Colonic mucosa (tissue), 4 donors: ENCODE data around the gene ASH1L. TPM values are rescaled to one million over a fixed set of nuclear protein-coding genes. Genes with fewer than 3 reads are reported as not detected.
"Not testable (repeated sequence)": the region's sequence is repeated elsewhere in the genome, so short reads cannot be mapped to it uniquely, and the experiment has no call there.

Experiments
- DNase-seq: peaks from one replicate; pipeline ENCODE4 v3.0.0-alpha.2; 2020
- H3K27ac ChIP-seq: fragments of 200-600 bp; one replicate; pipeline ENCODE4 v1.8.0; 2021
- H3K27me3 ChIP-seq: fragments of 200-600 bp; one replicate; pipeline ENCODE4 v1.8.0; 2021
- H3K36me3 ChIP-seq: fragments of 200-600 bp; one replicate; pipeline ENCODE4 v1.8.0; 2021
- H3K4me1 ChIP-seq: fragments of 200-600 bp; one replicate; pipeline ENCODE4 v1.8.0; 2021; ENCODE audit warnings: mild to moderate bottlenecking
- H3K4me3 ChIP-seq: fragments of 200-600 bp; one replicate; pipeline ENCODE4 v1.8.0; 2021
- H3K9ac ChIP-seq, 2 donors: one replicate each; pipeline ENCODE4 v1.7.0; 2013; ENCODE audit warnings: control low read depth in 2 of 2, low read depth in 2 of 2, low read length in 2 of 2
- H3K9me3 ChIP-seq: fragments of 200-600 bp; one replicate; pipeline ENCODE4 v1.8.0; 2021
- intact Hi-C: fragments of 100-400 bp; cut with DNase I; formaldehyde crosslinking; loops from one replicate; pipeline ENCODE4 v1.14.1; 2022
- total RNA-seq, 2 donors: library from RNA; stranded (reverse); fragmentation: NEBNext Ultra II Directional in 1 of 2; extraction: Animal tissue kit (Norgen Biotek cat#: 25700) in 1 of 2; gene quantifications; one replicate each; pipeline ENCODE4 v1.2.1, GENCODE V29; 2021
- TF ChIP-seq, protein P1 (sequence below): fragments of 200-600 bp; IDR thresholded peaks from one replicate; pipeline ENCODE4 v1.8.0; 2022; ENCODE audit warnings: antibody characterized with exemption, mild to moderate bottlenecking
- donor health status: healthy.
- donor health status: DM: no; HTN: no; CAD: no.
- donor health status: DM: no; HTN: no; CAD: no.

ASH1L gene
- total RNA-seq, 2 donors from 2014 or later: 37.7 to 47.2 TPM

DNA sequence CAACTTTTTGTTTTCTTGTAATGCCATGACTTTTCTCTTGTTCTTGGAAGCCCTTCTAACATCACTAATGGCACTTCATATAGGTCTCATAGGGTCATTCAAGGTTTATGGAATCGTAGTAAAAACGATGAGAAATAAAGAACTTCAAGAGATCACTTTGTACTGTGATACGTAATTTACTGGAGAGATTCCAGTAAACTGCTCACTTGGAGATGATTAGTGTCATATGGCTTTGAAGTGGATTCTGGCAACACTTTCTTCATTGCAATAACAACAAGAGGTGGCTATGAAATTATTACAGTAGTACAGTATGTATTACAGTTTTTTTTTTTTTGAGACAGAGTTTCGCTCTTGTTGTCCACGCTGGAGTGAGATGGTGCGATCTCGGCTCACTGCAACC lies 138.5 kb downstream of the ASH1L start:
- intact Hi-C loops: no loop called here
- no peak for DNase-seq
- H3K9me3 ChIP-seq: no peaks in the 10 kb centered on the region
- H3K4me3 ChIP-seq: no peak overlapping the region
- no peak overlapping the region for H3K9ac ChIP-seq
- TF ChIP-seq, protein P1, sequence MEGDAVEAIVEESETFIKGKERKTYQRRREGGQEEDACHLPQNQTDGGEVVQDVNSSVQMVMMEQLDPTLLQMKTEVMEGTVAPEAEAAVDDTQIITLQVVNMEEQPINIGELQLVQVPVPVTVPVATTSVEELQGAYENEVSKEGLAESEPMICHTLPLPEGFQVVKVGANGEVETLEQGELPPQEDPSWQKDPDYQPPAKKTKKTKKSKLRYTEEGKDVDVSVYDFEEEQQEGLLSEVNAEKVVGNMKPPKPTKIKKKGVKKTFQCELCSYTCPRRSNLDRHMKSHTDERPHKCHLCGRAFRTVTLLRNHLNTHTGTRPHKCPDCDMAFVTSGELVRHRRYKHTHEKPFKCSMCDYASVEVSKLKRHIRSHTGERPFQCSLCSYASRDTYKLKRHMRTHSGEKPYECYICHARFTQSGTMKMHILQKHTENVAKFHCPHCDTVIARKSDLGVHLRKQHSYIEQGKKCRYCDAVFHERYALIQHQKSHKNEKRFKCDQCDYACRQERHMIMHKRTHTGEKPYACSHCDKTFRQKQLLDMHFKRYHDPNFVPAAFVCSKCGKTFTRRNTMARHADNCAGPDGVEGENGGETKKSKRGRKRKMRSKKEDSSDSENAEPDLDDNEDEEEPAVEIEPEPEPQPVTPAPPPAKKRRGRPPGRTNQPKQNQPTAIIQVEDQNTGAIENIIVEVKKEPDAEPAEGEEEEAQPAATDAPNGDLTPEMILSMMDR: no peak
- peaks cover 3% of the 10 kb centered on the region for H3K36me3 ChIP-seq
- H3K27me3 ChIP-seq: no peaks in the 10 kb centered on the region
- no peak overlapping the region for H3K27ac ChIP-seq
- H3K4me1 ChIP-seq: no peaks in the 10 kb centered on the region

DNA sequence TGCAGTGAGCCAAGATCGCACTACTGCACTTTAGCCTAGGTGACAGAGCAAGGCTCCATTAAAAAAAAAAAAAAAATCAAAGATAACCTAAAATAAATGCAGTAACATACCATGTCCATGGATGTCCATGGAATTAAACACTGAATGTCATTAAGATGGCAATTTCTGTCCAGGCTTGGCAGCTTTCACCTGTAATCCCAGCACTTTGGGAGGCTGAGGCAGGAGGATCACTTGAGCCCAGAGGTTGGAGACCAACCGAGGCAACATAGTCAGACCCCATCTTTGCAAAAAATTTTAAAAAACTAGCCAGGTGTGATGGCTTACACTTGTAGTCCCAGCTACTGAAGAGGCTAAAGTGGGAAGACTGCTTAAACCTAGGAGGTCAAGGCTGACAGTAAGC lies 141.8 kb downstream of the ASH1L start:
- H3K4me3 ChIP-seq: no peak overlapping the region
- H3K9ac ChIP-seq: no peak overlapping the region
- H3K27me3 ChIP-seq: no peaks in the 10 kb centered on the region
- intact Hi-C loops: no loop called here
- no peak for DNase-seq
- no peak overlapping the region for H3K27ac ChIP-seq
- peaks cover 3% of the 10 kb centered on the region for H3K36me3 ChIP-seq
- no peaks in the 10 kb centered on the region for H3K9me3 ChIP-seq
- TF ChIP-seq, protein P1: no peak
- H3K4me1 ChIP-seq: no peaks in the 10 kb centered on the region

DNA sequence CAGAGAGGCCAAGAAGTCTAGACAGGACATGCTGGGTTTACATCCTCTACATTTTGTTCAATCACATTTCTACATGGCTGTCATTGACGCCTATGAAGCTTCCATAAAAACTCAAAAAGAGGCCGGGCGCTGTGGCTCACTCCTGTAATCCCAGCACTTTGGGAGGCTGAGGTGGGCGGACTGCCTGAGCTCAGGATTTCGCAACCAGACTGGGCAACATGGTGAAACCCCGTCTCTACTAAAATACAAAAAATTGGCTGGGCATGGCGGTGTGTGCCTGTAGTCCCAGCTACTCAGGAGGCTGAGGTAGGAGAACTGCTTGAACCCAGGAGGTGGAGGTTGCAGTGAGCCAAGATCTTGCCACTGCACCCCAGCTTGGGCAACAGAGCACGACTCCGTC lies 150.8 kb downstream of the ASH1L start:
- H3K36me3 ChIP-seq, H3K9ac ChIP-seq, H3K4me1 ChIP-seq, H3K27ac ChIP-seq, H3K4me3 ChIP-seq, H3K9me3 ChIP-seq, DNase-seq, intact Hi-C loops, H3K27me3 ChIP-seq: not testable (repeated sequence)

DNA sequence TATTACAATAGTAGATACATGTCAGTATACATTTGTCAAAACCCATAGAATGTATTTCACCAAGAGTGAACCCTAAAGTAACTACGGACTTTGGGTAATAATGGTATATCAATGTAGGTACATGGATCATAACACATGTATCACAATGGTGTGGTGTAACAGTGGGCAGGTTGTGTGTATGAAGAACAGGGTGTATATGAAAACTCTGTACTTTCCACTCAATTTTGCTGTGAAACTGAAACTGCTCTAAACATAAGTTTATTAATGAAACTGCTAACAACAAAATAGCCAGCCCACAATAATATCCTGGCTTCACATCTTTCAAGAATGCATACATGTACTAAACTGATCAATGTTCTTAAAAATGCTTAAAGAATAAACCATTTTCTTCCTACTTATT lies 151.7 kb downstream of the ASH1L start:
- H3K4me1 ChIP-seq: no peaks in the 10 kb centered on the region
- H3K4me3 ChIP-seq: no peak overlapping the region
- no peaks in the 10 kb centered on the region for H3K9me3 ChIP-seq
- H3K27me3 ChIP-seq: no peaks in the 10 kb centered on the region
- intact Hi-C loops: no loop called here
- DNase-seq: no peak
- TF ChIP-seq, protein P1: no peak
- H3K27ac ChIP-seq: no peak overlapping the region
- H3K9ac ChIP-seq: no peak overlapping the region
- peaks cover 3% of the 10 kb centered on the region for H3K36me3 ChIP-seq

DNA sequence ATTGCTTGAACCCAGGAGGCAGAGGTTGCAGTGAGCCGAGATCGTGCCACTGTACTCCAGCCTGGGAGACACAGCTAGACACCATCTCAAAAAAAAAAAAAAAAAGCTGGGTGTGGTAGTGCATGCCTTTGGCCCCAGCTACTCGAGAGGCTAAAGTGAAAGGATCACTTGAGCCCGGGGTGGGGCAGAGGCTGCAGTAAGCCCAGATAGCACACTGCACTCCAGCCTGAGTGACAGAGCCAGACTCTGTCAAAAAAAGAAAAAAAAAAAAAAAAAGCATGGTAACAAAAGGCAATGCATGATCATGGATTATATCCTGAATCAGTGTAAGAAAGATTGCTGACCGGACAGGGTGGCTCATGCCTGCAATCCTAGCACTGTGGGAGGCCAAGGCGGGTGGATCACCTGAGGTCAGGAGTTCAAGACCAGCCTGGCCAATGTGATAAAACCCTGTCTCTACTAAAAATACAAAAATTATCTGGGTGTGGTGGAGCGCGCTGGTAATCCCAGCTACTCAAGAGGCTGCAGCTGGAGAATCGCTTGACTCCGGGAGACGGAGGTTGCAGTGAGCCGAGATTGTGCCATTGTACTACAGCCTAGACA lies 165.6 kb downstream of the ASH1L start:
- TF ChIP-seq, protein P1: no peak
- no peak overlapping the region for H3K9ac ChIP-seq
- no peaks in the 10 kb centered on the region for H3K36me3 ChIP-seq
- no peaks in the 10 kb centered on the region for H3K9me3 ChIP-seq
- intact Hi-C loops: no loop called here
- peak; percentile 44 for DNase-seq
- no peak overlapping the region for H3K4me3 ChIP-seq
- H3K4me1 ChIP-seq: no peaks in the 10 kb centered on the region
- no peak overlapping the region for H3K27ac ChIP-seq
- no peaks in the 10 kb centered on the region for H3K27me3 ChIP-seq

DNA sequence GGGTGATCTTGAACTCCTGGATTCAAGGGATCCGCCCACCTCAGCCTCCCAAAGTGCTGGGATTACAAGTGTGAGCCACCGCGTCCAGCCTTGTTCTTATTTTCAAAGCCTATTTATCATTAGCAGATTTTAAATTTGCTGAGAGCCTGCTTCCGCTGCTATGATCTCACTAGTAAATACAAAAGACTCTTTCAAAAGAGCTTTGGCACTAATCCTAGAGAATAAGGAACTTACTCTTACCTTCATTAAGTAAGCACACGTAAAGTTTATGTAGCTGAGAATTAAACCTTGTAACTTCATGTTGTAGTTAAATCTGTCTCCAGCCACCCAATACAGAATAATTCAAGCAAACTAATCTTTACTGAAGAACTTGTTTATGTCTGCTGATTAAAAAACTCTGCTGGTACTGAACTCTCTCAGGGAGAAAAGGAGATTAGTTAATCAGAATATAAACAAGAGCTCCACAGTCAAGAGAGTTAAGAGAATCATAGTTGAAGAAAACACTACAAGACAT lies 169.6 kb downstream of the ASH1L start:
- Histone ChIP-seq H3K27me3 (no peaks in the 10 kb centered on the region), H3K36me3 (no peaks in the 10 kb centered on the region), H3K27ac (no peak overlapping the region), H3K4me1 (no peaks in the 10 kb centered on the region), H3K9me3 (no peaks in the 10 kb centered on the region), H3K9ac (no peak overlapping the region), H3K4me3 (no peak overlapping the region)
- intact Hi-C loops: no loop called here
- TF ChIP-seq, protein P1: no peak
- no peak for DNase-seq
